Stimulated activated CD4-positive, alpha-beta T cell treated with anti-CD3 and anti-CD28 coated beads, Interleukin-12 subunit alpha, Interleukin-12 subunit beta, amount 100 ng/mL, for 24 hours (primary cell): ENCODE measurements around the gene MAGT1.
"Not testable (repeated sequence)": the region's sequence is repeated elsewhere in the genome, so short reads cannot be mapped to it uniquely, and the experiment has no call there.

Source experiments
- DNase-seq, 2 experiments: peaks; one replicate each; pipeline ENCODE4 v3.0.0-alpha.2; 2020; ENCODE audit warnings: low read depth in 2 of 2

Gene MAGT1

DNA sequence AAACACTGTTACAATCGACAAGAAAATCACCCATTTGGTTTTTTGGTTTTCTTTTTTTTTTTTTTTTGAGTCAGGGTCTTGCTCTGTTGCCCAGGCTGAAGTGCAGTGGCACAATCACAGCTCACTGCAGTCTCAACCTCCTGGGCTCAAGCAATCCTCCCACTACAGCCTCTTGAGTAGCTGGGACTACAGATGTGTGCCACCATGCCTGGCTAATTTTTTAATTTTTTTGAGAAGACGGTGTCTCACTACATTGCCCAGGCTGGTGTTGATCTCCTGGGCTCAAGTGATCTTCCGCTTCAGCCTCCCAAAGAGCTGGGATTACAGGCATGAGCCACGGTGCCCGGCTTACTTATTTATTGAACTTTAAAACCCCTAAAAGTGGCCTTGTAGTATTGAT, 63.7 kb downstream of the MAGT1 start:
- not testable (repeated sequence) for DNase-seq

- not testable (repeated sequence) for DNase-seq
Measured at GRCh38 chrX:77821989-77822388, 73.2 kb downstream of the MAGT1 start.

DNA sequence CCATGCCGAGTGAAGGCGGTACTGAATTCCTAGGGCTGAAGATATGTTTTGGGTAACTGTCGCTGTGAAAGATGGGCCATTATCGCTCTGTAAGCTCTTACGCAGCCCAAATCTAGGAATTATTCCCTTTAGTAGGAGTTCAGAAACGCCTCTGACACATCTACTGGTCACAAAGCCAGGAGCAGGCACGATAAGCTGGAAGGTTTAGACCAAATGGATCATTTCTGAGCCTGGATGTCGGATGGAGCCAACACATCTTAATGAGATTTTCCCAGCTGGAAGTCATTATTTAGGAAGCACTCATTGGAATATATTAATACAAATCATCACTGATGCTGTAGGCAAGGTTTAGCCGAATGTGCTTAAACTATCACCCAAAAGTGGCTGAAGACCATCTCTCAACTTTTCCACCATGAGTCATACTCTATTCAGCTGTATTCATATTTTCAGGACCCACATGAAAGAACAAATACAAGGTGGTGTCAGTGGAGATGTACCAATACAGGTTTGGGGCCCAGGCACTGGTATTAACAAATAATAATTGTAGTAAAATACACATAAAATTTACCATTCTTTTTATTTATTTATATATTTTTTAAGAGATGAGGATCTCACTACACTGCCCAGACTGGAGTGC, 75.0 kb downstream of the MAGT1 start:
- no peak for DNase-seq

DNA sequence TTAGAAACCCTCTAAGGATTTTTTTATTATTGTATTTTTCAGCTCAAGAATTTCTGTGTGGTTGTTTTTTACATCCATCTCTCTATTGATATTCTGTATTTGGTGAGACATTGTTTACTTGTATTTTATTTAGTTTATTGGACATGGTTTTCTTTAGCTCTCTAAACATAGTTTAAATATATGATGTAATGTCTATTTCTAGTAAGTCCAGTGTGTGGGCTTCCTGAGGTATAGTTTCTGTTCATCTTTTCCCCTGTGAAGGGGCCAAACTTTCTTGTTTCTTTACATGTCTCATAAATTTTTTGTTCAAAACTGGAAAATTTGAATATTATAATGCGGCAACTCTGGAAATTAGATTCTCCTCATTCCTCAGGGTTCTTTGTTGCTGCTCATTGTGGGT, 81.0 kb downstream of the MAGT1 start:
- DNase-seq, result no peak

DNA sequence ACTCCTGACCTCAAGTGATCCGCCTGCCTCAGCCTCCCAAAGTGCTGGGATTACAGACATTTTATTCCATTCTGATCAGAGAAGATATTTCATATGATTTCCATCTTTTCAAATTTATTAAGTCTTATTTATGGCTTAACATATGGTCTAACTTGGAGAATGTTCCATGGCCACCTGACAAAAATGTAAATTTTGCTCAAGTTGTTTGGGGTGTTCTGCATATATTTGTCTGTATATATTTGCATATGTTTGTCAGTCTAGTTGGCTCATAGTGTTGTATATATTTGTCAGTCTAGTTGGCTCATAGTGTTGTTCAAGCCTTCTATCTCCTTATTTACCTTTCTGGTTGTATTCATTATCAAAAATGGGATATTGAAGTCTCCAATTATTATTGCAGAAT, 93.0 kb downstream of the MAGT1 start:
- DNase-seq, result no peak

- no peak for DNase-seq
Measured at GRCh38 chrX:77795124-77795523, 100.1 kb downstream of the MAGT1 start.

DNA sequence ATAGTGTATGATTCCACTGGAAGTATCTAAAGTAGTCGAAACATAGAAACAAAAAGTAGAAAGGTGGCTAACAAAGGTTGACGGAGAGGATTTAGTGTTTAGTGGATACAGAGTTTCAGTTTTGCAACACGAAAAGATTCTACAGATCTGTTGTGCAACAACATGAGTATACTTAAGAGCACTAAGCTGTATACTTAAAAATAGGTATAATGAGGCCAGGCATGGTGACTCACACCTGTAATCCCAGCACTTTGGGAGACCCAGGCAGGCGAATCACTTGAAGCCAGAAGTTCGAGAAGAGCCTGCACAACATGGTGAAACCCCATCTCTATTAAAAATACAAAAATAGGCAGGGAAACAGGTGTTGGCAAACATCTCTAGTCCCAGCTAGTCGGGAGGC, 101.3 kb downstream of the MAGT1 start:
- no peak for DNase-seq

DNA sequence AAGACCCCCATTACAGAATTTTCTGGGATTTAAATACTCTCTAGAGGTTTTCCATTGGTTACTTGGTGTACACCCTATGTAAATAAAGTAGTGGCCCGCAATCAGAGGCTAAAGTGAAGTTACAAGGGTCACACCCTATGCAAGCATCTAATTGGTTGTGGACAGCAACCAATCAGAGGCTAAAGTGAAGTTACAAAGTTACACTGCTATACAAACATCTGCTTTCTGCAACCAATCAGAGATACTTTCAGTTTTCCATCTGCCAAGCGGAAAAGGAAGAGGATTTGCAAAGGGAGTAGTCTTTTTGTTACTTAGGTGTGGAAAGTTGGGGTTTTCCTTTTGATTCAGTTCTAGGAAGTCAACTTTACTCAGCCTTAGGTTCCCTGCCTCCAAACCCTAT, 107.2 kb downstream of the MAGT1 start:
- no peak for DNase-seq

DNA sequence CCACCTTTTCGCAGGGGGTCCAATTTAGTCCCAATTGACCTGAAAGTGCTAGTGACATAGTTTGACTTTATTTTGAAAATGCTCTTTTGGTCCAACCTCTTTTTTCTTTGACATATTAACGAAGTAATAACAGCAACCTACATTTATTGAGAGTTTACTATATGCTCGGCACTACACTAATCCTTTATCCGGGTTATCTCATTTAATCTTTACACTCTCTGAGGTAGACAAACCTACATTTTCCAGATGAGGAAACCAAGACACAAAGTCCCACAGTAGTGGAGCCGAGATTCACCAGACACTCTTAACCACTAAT, 108.9 kb downstream of the MAGT1 start:
- no peak for DNase-seq

DNA sequence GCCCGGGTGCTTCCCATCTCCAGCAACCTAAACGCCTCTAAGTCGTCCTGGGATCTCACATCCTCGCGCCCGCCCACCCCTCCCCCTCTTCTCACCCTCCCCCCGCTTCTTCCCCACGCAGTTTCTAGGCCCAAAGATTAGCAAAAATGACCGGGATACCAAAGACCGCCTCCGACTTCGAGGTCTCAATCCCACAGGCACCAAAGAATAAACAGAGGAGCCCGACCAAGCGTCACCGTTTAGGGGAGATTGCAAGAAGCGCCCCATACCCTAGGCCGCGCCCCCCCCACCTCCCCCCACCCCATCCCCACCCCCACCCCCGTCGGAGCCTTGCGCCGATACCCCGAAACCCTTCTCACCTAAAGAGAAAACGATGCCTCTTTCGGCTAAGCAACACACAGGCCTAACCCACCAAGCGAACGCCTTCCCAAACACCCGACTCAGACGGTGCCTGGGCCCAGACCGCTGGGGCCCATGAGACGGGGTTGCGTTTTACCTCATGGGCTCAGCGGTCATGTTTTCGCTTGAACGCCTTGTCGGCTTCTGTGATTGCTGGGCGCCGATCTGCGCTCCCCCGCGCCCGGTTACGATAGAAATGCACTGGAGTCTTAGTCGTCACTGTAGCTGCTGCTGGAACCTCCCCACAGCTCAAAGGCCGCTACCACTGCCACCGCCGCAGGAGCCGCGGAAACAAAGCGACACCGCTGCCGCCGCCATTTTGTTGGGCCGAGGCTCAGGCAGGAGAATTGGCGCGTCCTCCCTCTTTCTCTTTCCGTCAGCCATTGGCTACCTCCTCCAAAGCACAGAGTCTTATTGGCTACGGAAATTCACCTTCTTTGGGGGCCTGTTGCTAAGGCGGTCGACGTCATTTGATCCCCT, 109.5 kb downstream of the MAGT1 start, which contains the start of gene ATRX:
Gene ATRX, minus strand, starts transcription at position 731 of the 879 bp plus-strand sequence. Its CDS starts 215 bp downstream, at position 516.
- peak; percentile 45 to 52 for DNase-seq

DNA sequence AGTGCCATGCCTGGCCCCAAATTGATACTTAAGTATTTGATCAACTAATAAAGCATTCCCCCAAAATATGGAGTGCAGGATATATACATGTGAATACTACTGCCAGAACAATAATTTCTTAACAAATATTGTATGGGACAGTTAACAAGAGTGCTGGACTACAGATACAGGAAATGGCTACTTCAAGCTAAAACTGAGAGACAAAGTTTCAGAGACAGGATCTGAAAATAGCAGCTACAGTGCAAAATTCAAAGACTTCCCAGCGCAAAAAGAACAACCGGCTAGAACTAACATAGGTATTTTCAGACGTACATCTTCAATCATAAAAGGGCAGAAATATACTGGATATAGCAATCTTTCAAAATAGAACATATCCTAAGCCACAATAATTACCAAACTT, 115.5 kb downstream of the MAGT1 start:
- DNase-seq, result no peak

DNA sequence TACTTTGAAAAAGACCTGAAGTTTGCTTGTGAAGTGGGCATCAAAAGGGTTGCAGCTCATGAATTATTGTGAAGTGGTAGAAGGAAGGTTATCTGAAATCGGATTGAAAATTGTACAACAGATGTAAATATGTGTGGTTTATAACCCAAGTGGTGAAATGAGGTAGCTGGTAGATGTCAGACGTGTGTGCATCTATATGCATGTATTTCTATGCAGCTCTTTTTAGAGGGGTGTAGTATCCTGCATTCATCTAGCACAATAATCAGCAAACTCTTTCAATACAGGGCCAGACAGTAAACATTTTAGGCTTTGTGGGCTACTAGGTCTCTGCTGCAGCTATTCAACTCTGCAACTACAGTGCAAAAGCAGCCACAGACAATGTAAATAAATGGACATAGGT, 118.6 kb downstream of the MAGT1 start:
- DNase-seq, result no peak
